SK-N-SH (cell line): ENCODE measurements around the gene UQCR11. TPM values are rescaled to one million over a fixed set of nuclear protein-coding genes. Genes with fewer than 3 reads are reported as not detected.

ENCODE experiments used
- CTCF ChIA-PET: fragments of 300-600, 350-600 bp; formaldehyde crosslinking; extraction: SDS; loops from one replicate; lab custom pipeline; 2021; lab: Yijun Ruan, JAX
- POLR2A ChIA-PET: fragments of 350-600 bp; sonication (Branson Sonifier 250); formaldehyde crosslinking; extraction: SDS; loops from one replicate; lab custom pipeline; 2020; ENCODE audit warnings: antibody characterized with exemption, inconsistent platforms; lab: Yijun Ruan, JAX
- DNase-seq: peaks from one replicate; pipeline ENCODE4 v3.0.0; 2012
- H2AFZ ChIP-seq: fragments of 200-600 bp; sonication (generic); 2 replicates; pipeline ENCODE4 v1.8.1; 2016; ENCODE audit warnings: antibody characterized with exemption, mild to moderate bottlenecking, low read depth
- H3F3A ChIP-seq: fragments of 200-600 bp; sonication (generic); replicated peaks from 2 replicates; pipeline ENCODE3; 2016; ENCODE audit warnings: antibody characterized with exemption, mild to moderate bottlenecking; ENCODE audit not compliant: insufficient read depth
- H3K27ac ChIP-seq, 2 experiments: fragments of 200-500 bp in 1 of 2; fragments of 200-600 bp in 1 of 2; sonication (Bioruptor generic) in 1 of 2; sonication (generic), shearing (Covaris generic) in 1 of 2; 2 replicates each; pipeline versions ENCODE4 v1.5.1 to v1.6.1; 2014 to 2016; ENCODE audit warnings: low read depth in 2 of 2, inconsistent platforms in 1 of 2, low read length in 1 of 2, mild to moderate bottlenecking in 1 of 2, mixed read lengths in 1 of 2
- H3K27me3 ChIP-seq: fragments of 200-600 bp; sonication (generic), shearing (Covaris generic); 2 replicates; pipeline ENCODE4 v1.6.1; 2016; ENCODE audit warnings: mixed run types; ENCODE audit not compliant: insufficient read depth
- H3K36me3 ChIP-seq, 2 experiments: fragments of 200-500 bp in 1 of 2; fragments of 200-600 bp in 1 of 2; sonication (Bioruptor generic) in 1 of 2; sonication (generic) in 1 of 2; replicated peaks in 1 of 2; 2 replicates each; pipeline versions ENCODE3 to v1.5.1; 2014 to 2016; ENCODE audit warnings: low read length in 1 of 2, mild to moderate bottlenecking in 1 of 2; ENCODE audit not compliant: insufficient read depth in 2 of 2, control insufficient read depth in 1 of 2
- H3K4me1 ChIP-seq, 2 experiments: fragments of 200-500 bp in 1 of 2; fragments of 200-600 bp in 1 of 2; sonication (Bioruptor generic) in 1 of 2; sonication (generic), shearing (Covaris generic) in 1 of 2; 2 replicates each; pipeline versions ENCODE4 v1.5.1 to v1.6.1; 2014 to 2016; ENCODE audit warnings: low read depth in 1 of 2, low read length in 1 of 2, mixed run types in 1 of 2; ENCODE audit not compliant: insufficient read depth in 2 of 2, control insufficient read depth in 1 of 2
- H3K4me2 ChIP-seq: fragments of 200-600 bp; sonication (generic), shearing (Covaris generic); 2 replicates; pipeline ENCODE4 v1.6.1; 2017; ENCODE audit warnings: mixed run types
- H3K4me3 ChIP-seq, 2 experiments: fragments of 200-500 bp in 1 of 2; fragments of 200-600 bp in 1 of 2; sonication (Bioruptor generic) in 1 of 2; sonication (generic), shearing (Covaris generic) in 1 of 2; 2 replicates each; pipeline versions ENCODE4 v1.5.1 to v1.8.1; 2014 to 2016; ENCODE audit warnings: low read depth in 2 of 2, inconsistent platforms in 1 of 2, low read length in 1 of 2, mild to moderate bottlenecking in 1 of 2, mixed read lengths in 1 of 2, moderate library complexity in 1 of 2
- H3K79me2 ChIP-seq: fragments of 200-600 bp; sonication (generic); 2 replicates; pipeline ENCODE4 v1.8.1; 2017; ENCODE audit warnings: mild to moderate bottlenecking; ENCODE audit not compliant: insufficient read depth
- H3K9ac ChIP-seq: fragments of 200-600 bp; sonication (generic); 2 replicates; pipeline ENCODE4 v1.6.1; 2017; ENCODE audit warnings: mixed run types
- H3K9me2 ChIP-seq: fragments of 200-600 bp; sonication (generic); 2 replicates; pipeline ENCODE4 v1.6.1; 2017; ENCODE audit warnings: mixed run types
- H3K9me3 ChIP-seq: fragments of 200-600 bp; sonication (generic); 2 replicates; pipeline ENCODE4 v1.6.1; 2017; ENCODE audit warnings: mixed run types, mild to moderate bottlenecking, moderate library complexity
- H4K20me1 ChIP-seq: fragments of 200-600 bp; sonication (generic); 2 replicates; pipeline ENCODE4 v1.6.1; 2017; ENCODE audit warnings: mild to moderate bottlenecking, mixed run types; ENCODE audit not compliant: insufficient read depth
- CHD2 ChIP-seq: fragments of 150-350 bp; IDR thresholded peaks from 2 replicates; pipeline ENCODE4 v1.6.1; 2018; ENCODE audit warnings: low read length; ENCODE audit not compliant: partially characterized antibody
- ELF1 ChIP-seq: IDR thresholded peaks from 2 replicates; pipeline ENCODE4 v1.4.0; 2012
- EP300 ChIP-seq, 2 experiments: IDR thresholded peaks; 2 replicates each; pipeline versions ENCODE4 v1.4.0 to v1.6.1; 2012; ENCODE audit warnings: borderline replicate concordance in 1 of 2, low read depth in 1 of 2, low read length in 1 of 2
- FOXJ3 ChIP-seq: sonication (generic); formaldehyde crosslinking; IDR thresholded peaks from 2 replicates; pipeline ENCODE4 v1.5.1; 2020; ENCODE audit warnings: mild to moderate bottlenecking, missing genetic modification reagents
- GABPA ChIP-seq: IDR thresholded peaks from 2 replicates; pipeline ENCODE4 v1.4.0; 2012; ENCODE audit warnings: low read depth, mild to moderate bottlenecking
- JUND ChIP-seq: IDR thresholded peaks from 2 replicates; pipeline ENCODE4 v1.4.0; 2012
- MEF2A ChIP-seq: IDR thresholded peaks from 2 replicates; pipeline ENCODE4 v1.4.0; 2012; ENCODE audit warnings: low read depth, borderline replicate concordance
- POLR2AphosphoS5 ChIP-seq: IDR thresholded peaks from 2 replicates; pipeline ENCODE4 v1.6.1; 2012; ENCODE audit warnings: low read depth, low read length
- RCOR1 ChIP-seq: fragments of 150-350 bp; IDR thresholded peaks from 2 replicates; pipeline ENCODE4 v1.6.1; 2017; ENCODE audit warnings: antibody characterized with exemption, low read length
- RFX5 ChIP-seq: IDR thresholded peaks from 2 replicates; pipeline ENCODE4 v1.6.1; 2012; ENCODE audit warnings: mild to moderate bottlenecking, improper control_type of control experiment, low read length
- RXRA ChIP-seq: IDR thresholded peaks from 2 replicates; pipeline ENCODE4 v1.4.0; 2012; ENCODE audit warnings: low read depth, mild to moderate bottlenecking, borderline replicate concordance
- SIN3A ChIP-seq: IDR thresholded peaks from 2 replicates; pipeline ENCODE4 v1.6.1; 2012; ENCODE audit warnings: low read depth, mild to moderate bottlenecking, low read length, moderate library complexity, borderline replicate concordance
- SMC3 ChIP-seq: IDR thresholded peaks from 2 replicates; pipeline ENCODE4 v1.6.1; 2012; ENCODE audit warnings: low read depth, low read length, improper control_type of control experiment
- TEAD4 ChIP-seq: IDR thresholded peaks from 2 replicates; pipeline ENCODE4 v1.4.0; 2012; ENCODE audit warnings: mild to moderate bottlenecking, borderline replicate concordance; ENCODE audit not compliant: insufficient read depth
- YY1 ChIP-seq: IDR thresholded peaks from 2 replicates; pipeline ENCODE4 v1.4.0; 2012; ENCODE audit warnings: low read depth, mild to moderate bottlenecking
- WGBS: methylation state at CpG from one replicate; pipeline ENCODE4 v1.1.6; 2017; ENCODE audit warnings: low lambda C conversion rate; 5-methylcytosine and 5-hydroxymethylcytosine counted together
- polyA plus RNA-seq, 3 experiments: library from polyadenylated mRNA; depleted of rRNA; stranded (reverse); fragments of >200 nt; gene quantifications; 2 replicates each; pipeline ENCODE4 v1.2.3, GENCODE V29; 2012
- TF ChIP-seq, protein P1 (sequence below): IDR thresholded peaks from 2 replicates; pipeline ENCODE4 v1.4.0; 2012; ENCODE audit warnings: low read depth, borderline replicate concordance
- TF ChIP-seq, protein P2 (sequence below): fragments of 150-350 bp; IDR thresholded peaks from 2 replicates; pipeline ENCODE4 v1.6.1; 2016; ENCODE audit warnings: mild to moderate bottlenecking, low read depth, low read length
- TF ChIP-seq, protein P3 (sequence below): fragments of 150-350 bp; IDR thresholded peaks from 2 replicates; pipeline ENCODE4 v1.6.1; 2017; ENCODE audit warnings: antibody characterized with exemption, low read length, low read depth, borderline replicate concordance
- TF ChIP-seq, protein P4 (sequence below): fragments of 200-600 bp; sonication (generic); IDR thresholded peaks from 2 replicates; pipeline ENCODE4 v1.6.1; 2017; ENCODE audit warnings: antibody characterized with exemption, mild to moderate bottlenecking, moderate library complexity
- TF ChIP-seq, protein P5 (sequence below): IDR thresholded peaks from 2 replicates; pipeline ENCODE4 v1.4.0; 2012; ENCODE audit warnings: low read depth

Gene UQCR11
- polyA plus RNA-seq, 1 of the 3 experiments (the other 2 are of a cell fraction), result 372 TPM

DNA sequence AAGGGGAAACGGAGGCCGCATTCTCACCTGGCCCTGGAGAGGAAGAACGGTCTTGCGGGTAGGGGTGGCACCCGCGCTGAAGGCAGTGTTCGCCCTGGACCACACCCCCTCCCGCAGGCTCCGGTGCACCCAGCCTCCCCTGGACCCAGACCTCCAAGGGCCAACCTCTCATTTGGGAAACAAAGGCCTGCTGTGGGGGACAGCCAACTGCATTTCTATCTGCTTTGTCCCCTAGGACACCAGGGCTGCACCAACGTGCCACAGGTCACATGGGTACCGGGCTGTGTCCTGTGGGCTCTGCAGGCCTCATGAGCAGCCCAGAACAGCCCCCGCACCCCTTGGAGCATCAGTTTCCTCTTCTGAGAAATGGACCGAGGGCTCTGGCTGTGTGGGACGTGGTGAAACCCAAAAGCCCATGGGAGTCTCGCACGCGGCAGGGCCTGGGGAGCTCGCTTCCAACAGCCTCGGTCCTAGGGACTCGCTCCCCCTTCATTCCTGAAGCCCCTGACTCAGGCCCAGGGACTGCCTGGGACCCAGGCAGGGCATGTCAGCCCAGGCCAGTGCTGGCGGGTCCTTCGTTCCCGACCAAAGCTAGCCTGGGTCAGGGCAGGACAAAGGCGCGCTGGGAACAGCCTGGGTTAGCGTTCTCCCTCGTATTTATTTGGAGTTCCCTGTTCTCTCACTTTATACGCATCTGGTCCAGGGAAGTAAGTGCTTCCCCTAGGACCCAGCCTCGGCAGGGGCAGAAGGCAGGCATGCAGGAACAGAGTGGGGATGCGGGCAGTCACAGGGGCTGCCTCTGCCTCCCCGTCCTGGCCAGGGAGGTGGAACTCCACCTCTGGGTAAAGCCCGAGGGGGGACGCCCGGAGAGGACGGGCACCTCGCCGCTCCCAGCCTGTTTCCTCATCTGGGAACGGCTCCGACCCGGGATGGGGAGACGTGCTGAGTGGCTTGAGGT, 42.5 kb upstream of the UQCR11 start:
- Histone ChIP-seq H3K9ac (no peak overlapping the region), H3K27me3 (no peaks in the 10 kb centered on the region), H3F3A (peaks cover 3% of the 10 kb centered on the region), H3K27ac (no peak overlapping the region), H3K4me2 (no peak overlapping the region), H4K20me1 (peaks cover 57% of the 10 kb centered on the region), H3K36me3 (peaks cover 14 to 42% of the 10 kb centered on the region in 2 experiments), H2AFZ (no peak overlapping the region), H3K4me3 (no peak overlapping the region), H3K9me2 (no peaks in the 10 kb centered on the region), H3K9me3 (no peaks in the 10 kb centered on the region), H3K79me2 (peaks cover 64% of the 10 kb centered on the region), H3K4me1 (peaks cover 0 to 9% of the 10 kb centered on the region in 2 experiments; a peak in 2 of 4 replicates)
- no peak for DNase-seq
- TF ChIP-seq RXRA, result no peak
- no peak for TF ChIP-seq MEF2A
- TF ChIP-seq GABPA, result no peak
- TF ChIP-seq SIN3A, result no peak
- TF ChIP-seq SMC3, result no peak
- no peak for TF ChIP-seq RFX5
- no peak for TF ChIP-seq RCOR1
- TF ChIP-seq, protein P1, sequence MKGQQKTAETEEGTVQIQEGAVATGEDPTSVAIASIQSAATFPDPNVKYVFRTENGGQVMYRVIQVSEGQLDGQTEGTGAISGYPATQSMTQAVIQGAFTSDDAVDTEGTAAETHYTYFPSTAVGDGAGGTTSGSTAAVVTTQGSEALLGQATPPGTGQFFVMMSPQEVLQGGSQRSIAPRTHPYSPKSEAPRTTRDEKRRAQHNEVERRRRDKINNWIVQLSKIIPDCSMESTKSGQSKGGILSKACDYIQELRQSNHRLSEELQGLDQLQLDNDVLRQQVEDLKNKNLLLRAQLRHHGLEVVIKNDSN, result no peak
- TF ChIP-seq TEAD4, result no peak
- no peak for TF ChIP-seq JUND
- TF ChIP-seq, protein P2, sequence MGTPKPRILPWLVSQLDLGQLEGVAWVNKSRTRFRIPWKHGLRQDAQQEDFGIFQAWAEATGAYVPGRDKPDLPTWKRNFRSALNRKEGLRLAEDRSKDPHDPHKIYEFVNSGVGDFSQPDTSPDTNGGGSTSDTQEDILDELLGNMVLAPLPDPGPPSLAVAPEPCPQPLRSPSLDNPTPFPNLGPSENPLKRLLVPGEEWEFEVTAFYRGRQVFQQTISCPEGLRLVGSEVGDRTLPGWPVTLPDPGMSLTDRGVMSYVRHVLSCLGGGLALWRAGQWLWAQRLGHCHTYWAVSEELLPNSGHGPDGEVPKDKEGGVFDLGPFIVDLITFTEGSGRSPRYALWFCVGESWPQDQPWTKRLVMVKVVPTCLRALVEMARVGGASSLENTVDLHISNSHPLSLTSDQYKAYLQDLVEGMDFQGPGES, result no peak
- no peak for TF ChIP-seq YY1
- TF ChIP-seq CHD2, result no peak
- TF ChIP-seq FOXJ3 (CRISPR knock-in tag), result no peak
- TF ChIP-seq EP300 (IDR thresholded peaks at IDR 0.05; ENCODE audit: borderline replicate concordance in 1 of 2, low read depth in 1 of 2, low read length in 1 of 2), result no peak
- TF ChIP-seq ELF1, result no peak
- TF ChIP-seq, protein P3, sequence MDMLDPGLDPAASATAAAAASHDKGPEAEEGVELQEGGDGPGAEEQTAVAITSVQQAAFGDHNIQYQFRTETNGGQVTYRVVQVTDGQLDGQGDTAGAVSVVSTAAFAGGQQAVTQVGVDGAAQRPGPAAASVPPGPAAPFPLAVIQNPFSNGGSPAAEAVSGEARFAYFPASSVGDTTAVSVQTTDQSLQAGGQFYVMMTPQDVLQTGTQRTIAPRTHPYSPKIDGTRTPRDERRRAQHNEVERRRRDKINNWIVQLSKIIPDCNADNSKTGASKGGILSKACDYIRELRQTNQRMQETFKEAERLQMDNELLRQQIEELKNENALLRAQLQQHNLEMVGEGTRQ, result no peak
- TF ChIP-seq POLR2AphosphoS5, result no peak
- TF ChIP-seq, protein P4, sequence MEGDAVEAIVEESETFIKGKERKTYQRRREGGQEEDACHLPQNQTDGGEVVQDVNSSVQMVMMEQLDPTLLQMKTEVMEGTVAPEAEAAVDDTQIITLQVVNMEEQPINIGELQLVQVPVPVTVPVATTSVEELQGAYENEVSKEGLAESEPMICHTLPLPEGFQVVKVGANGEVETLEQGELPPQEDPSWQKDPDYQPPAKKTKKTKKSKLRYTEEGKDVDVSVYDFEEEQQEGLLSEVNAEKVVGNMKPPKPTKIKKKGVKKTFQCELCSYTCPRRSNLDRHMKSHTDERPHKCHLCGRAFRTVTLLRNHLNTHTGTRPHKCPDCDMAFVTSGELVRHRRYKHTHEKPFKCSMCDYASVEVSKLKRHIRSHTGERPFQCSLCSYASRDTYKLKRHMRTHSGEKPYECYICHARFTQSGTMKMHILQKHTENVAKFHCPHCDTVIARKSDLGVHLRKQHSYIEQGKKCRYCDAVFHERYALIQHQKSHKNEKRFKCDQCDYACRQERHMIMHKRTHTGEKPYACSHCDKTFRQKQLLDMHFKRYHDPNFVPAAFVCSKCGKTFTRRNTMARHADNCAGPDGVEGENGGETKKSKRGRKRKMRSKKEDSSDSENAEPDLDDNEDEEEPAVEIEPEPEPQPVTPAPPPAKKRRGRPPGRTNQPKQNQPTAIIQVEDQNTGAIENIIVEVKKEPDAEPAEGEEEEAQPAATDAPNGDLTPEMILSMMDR, result no peak
- TF ChIP-seq, protein P5, sequence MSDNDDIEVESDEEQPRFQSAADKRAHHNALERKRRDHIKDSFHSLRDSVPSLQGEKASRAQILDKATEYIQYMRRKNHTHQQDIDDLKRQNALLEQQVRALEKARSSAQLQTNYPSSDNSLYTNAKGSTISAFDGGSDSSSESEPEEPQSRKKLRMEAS, result no peak
- ChIA-PET POLR2A (no interaction called here), CTCF (interaction anchor here (0.7 kb wide), 1 partner anchor 23 kb away, joined by 3 read pairs; no protein-coding TSS in a partner anchor)
- WGBS, result 94% methylated on average over 31 of the region's 41 CpGs
